Stimulated activated CD8-positive, alpha-beta memory T cell treated with anti-CD3 and anti-CD28 coated beads, Interleukin-15, amount 100 ng/mL, for 1 hour (primary cell): ENCODE results near the gene OSGIN1.

Experiments used
- DNase-seq: peaks from one replicate; pipeline ENCODE4 v3.0.0-alpha.2; 2020; ENCODE audit warnings: low read depth

OSGIN1 gene

GRCh38 chr16:83926726-83927397 is 26.2 kb upstream of the OSGIN1 start:
- peak; percentile 41 for DNase-seq

- no peak for DNase-seq
These were observed 24.5 kb upstream of the OSGIN1 start for GRCh38 chr16:83928341-83929055.

GRCh38 chr16:83929811-83930555 is 23.1 kb upstream of the OSGIN1 start:
- DNase-seq: no peak

- DNase-seq: no peak
These were observed 22.1 kb upstream of the OSGIN1 start for GRCh38 chr16:83930730-83931500.

- DNase-seq: no peak
These were observed 21.5 kb upstream of the OSGIN1 start for GRCh38 chr16:83931556-83931955.

GRCh38 chr16:83932304-83932703 is 20.7 kb upstream of the OSGIN1 start:
- no peak for DNase-seq

- DNase-seq: no peak
These were observed 19.9 kb upstream of the OSGIN1 start for GRCh38 chr16:83932955-83933673.

- no peak for DNase-seq
These were observed 19.0 kb upstream of the OSGIN1 start for GRCh38 chr16:83933885-83934683.

GRCh38 chr16:83934684-83934977 is 18.4 kb upstream of the OSGIN1 start:
- DNase-seq: no peak

GRCh38 chr16:83935005-83935857 is 17.8 kb upstream of the OSGIN1 start:
- DNase-seq: no peak

- DNase-seq: no peak
These were observed 17.2 kb upstream of the OSGIN1 start for GRCh38 chr16:83935858-83936255.

- no peak for DNase-seq
These were observed 16.4 kb upstream of the OSGIN1 start for GRCh38 chr16:83936581-83937165.

GRCh38 chr16:83937267-83937666 is 15.8 kb upstream of the OSGIN1 start:
- DNase-seq: no peak

- DNase-seq: no peak
These were observed 14.8 kb upstream of the OSGIN1 start for GRCh38 chr16:83937922-83938885.

- no peak for DNase-seq
These were observed 13.7 kb upstream of the OSGIN1 start for GRCh38 chr16:83939266-83939855.

- no peak for DNase-seq
These were observed 12.9 kb upstream of the OSGIN1 start for GRCh38 chr16:83940119-83940518.

GRCh38 chr16:83940630-83941378 is 12.2 kb upstream of the OSGIN1 start:
- DNase-seq: no peak
